Progenitor cell of endocrine pancreas (in vitro differentiated cells): ENCODE measurements around the gene SLC6A13. TPM values are rescaled to one million over a fixed set of nuclear protein-coding genes. Genes with fewer than 3 reads are reported as not detected.

Experiments
- DNase-seq: peaks from one replicate; pipeline ENCODE4 v3.0.0; 2021; ENCODE audit warnings: low spot score; ENCODE audit not compliant: unreplicated experiment
- H3K27ac Mint-ChIP-seq: 2 replicates; pipeline ENCODE4 v1.8.0; 2021; ENCODE audit warnings: mild to moderate bottlenecking, moderate library complexity, mixed read lengths
- H3K27me3 Mint-ChIP-seq: 2 replicates; pipeline ENCODE4 v1.8.0; 2021; ENCODE audit warnings: mixed read lengths
- H3K36me3 Mint-ChIP-seq: 2 replicates; pipeline ENCODE4 v1.8.0; 2022; ENCODE audit warnings: mixed read lengths; ENCODE audit not compliant: insufficient read depth
- H3K4me1 Mint-ChIP-seq: 2 replicates; pipeline ENCODE4 v1.8.0; 2021; ENCODE audit warnings: low read depth, mixed read lengths
- H3K4me3 Mint-ChIP-seq: 2 replicates; pipeline ENCODE4 v1.8.0; 2021; ENCODE audit warnings: low read depth, mild to moderate bottlenecking, moderate library complexity, mixed read lengths
- H3K9me3 Mint-ChIP-seq: 2 replicates; pipeline ENCODE4 v1.8.0; 2021; ENCODE audit warnings: low read depth, mixed read lengths
- total RNA-seq: library from RNA; stranded (reverse); gene quantifications from 2 replicates; pipeline ENCODE4 v1.2.1, GENCODE V29; 2021
- TF ChIP-seq, protein P1 (sequence below): fragments of 200-600 bp; sonication (generic); IDR thresholded peaks from one replicate; pipeline ENCODE4 v1.5.0; 2021; ENCODE audit warnings: antibody characterized with exemption, mild to moderate bottlenecking; ENCODE audit not compliant: unreplicated experiment

Gene SLC6A13
- total RNA-seq, 1 donor from 2014 or later = 0.60 TPM

GRCh38 chr12:256225-256624 is 6.4 kb downstream of the SLC6A13 start:
- Mint-ChIP-seq H3K9me3 (no peaks in the 10 kb centered on the region), H3K27me3 (peaks cover 34% of the 10 kb centered on the region), H3K36me3 (no peaks in the 10 kb centered on the region), H3K27ac (no peak overlapping the region), H3K4me1 (peaks cover 29% of the 10 kb centered on the region), H3K4me3 (no peak overlapping the region)
- TF ChIP-seq, protein P1, sequence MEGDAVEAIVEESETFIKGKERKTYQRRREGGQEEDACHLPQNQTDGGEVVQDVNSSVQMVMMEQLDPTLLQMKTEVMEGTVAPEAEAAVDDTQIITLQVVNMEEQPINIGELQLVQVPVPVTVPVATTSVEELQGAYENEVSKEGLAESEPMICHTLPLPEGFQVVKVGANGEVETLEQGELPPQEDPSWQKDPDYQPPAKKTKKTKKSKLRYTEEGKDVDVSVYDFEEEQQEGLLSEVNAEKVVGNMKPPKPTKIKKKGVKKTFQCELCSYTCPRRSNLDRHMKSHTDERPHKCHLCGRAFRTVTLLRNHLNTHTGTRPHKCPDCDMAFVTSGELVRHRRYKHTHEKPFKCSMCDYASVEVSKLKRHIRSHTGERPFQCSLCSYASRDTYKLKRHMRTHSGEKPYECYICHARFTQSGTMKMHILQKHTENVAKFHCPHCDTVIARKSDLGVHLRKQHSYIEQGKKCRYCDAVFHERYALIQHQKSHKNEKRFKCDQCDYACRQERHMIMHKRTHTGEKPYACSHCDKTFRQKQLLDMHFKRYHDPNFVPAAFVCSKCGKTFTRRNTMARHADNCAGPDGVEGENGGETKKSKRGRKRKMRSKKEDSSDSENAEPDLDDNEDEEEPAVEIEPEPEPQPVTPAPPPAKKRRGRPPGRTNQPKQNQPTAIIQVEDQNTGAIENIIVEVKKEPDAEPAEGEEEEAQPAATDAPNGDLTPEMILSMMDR = no peak
- no peak for DNase-seq

DNA sequence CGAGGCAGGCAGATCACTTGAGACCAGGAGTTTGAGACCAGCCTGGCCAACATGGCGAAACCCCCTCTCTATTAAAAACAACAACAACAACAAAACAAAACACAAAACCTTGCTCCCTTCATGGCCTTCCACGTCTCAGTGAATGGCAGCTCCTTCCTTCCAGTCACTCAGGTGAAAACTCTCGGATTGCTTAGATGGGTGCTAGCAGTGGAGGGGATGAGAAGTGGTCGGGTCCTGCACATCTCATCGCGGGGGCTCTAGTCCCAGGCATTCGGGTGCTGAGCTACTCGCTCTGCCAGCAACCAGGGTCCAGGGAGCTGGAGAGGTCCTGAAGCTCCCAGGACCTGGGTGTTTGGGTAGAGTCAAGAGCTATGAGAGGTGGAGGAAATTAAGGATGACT is 7.7 kb downstream of the SLC6A13 start:
- Mint-ChIP-seq H3K27ac (no peak overlapping the region), H3K4me3 (no peak overlapping the region), H3K27me3 (peaks cover 33% of the 10 kb centered on the region), H3K9me3 (no peaks in the 10 kb centered on the region), H3K4me1 (peaks cover 29% of the 10 kb centered on the region), H3K36me3 (no peaks in the 10 kb centered on the region)
- TF ChIP-seq, protein P1 = no peak
- no peak for DNase-seq

- peaks cover 27% of the 10 kb centered on the region for H3K27me3 Mint-ChIP-seq
- H3K4me1 Mint-ChIP-seq = peaks cover 29% of the 10 kb centered on the region
- DNase-seq = no peak
- TF ChIP-seq, protein P1 = peak; percentile 43
- H3K4me3 Mint-ChIP-seq = no peak overlapping the region
- H3K27ac Mint-ChIP-seq = peak overlapping the region; percentile 9
- no peaks in the 10 kb centered on the region for H3K9me3 Mint-ChIP-seq
- H3K36me3 Mint-ChIP-seq = no peaks in the 10 kb centered on the region
Observed at GRCh38 chr12:254039-254438, 8.6 kb downstream of the SLC6A13 start.

DNA sequence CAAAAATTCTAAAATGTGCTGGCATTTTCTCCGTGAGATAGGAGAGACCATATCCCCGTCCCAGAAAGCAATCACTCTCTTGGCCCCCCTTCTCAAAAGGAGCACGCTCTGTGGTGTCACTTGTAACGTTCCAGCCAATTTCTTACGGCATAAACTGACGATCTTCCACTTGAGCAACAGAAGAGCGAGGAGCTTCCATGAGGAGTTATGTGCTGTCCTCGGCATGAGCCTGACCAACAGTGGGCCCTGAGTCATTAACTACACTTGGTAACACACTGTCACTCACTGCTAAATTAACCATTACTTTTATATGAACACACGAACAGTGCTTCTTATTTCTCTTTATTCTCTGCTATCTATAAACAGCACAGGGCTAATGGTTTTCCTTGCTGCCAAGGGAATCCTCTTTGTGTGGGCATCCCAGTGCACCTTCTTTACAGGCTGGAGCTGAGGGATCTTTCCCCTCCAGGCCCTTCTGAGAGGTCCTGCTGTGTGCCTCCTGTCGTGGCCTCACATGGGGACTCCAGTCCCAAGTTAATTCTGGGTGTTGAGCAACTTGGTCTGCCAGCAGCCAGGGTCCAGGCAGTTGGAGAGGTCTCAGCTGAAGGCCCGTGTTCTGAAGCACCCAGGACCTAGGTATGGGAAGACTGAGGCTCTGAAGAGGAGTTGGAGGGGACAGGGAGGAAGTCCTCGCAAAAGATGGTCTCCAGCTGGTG is 9.4 kb downstream of the SLC6A13 start:
- peak overlapping the region; percentile 72 for H3K27ac Mint-ChIP-seq
- TF ChIP-seq, protein P1 = no peak
- H3K4me1 Mint-ChIP-seq = peaks cover 29% of the 10 kb centered on the region
- no peaks in the 10 kb centered on the region for H3K9me3 Mint-ChIP-seq
- no peaks in the 10 kb centered on the region for H3K36me3 Mint-ChIP-seq
- no peak for DNase-seq
- peaks cover 23% of the 10 kb centered on the region for H3K27me3 Mint-ChIP-seq
- H3K4me3 Mint-ChIP-seq = no peak overlapping the region

DNA sequence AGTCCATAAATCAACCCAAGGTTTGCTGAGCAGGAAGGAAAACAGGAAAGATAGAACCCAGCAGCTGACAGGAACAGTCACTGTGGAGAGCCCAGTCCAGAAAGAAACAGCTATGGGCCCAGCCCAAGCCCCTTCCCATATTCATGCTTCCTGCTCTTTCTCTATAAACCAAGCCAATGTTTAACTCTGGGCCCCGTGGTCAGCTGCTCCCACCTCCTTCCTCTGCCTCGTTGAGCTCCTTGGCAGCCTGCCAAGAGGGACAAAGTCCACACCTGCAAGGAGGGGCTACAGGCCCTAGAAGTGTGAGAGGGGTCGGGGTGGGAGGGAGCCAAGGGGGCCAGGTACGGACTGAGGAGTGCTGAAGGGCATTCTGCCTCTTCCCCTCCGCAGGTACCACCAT is 10.0 kb downstream of the SLC6A13 start:
- DNase-seq = peak; percentile 50
- H3K9me3 Mint-ChIP-seq = peaks cover 5% of the 10 kb centered on the region
- peaks cover 28% of the 10 kb centered on the region for H3K4me1 Mint-ChIP-seq
- peaks cover 17% of the 10 kb centered on the region for H3K27me3 Mint-ChIP-seq
- peak overlapping the region; percentile 25 for H3K4me3 Mint-ChIP-seq
- TF ChIP-seq, protein P1 = no peak
- H3K36me3 Mint-ChIP-seq = no peaks in the 10 kb centered on the region
- H3K27ac Mint-ChIP-seq = peak overlapping the region; percentile 85
